K562 (cell line): Measurements from ENCODE around the gene SOS1. TPM values are rescaled to one million over a fixed set of nuclear protein-coding genes. Genes with fewer than 3 reads are reported as not detected.

Experiments used
- BCOR ChIP-seq: fragments of 450-650 bp; IDR thresholded peaks from 2 replicates; pipeline ENCODE4 v1.6.1; 2016
- CHCHD3 ChIP-seq: fragments of 250-450 bp; sonication (Bioruptor Pico); IDR thresholded peaks from 2 replicates; pipeline ENCODE4 v2.1.2; 2022; ENCODE audit warnings: mild to moderate bottlenecking
- EHMT2 ChIP-seq: fragments of 450-650 bp; IDR thresholded peaks from 2 replicates; pipeline ENCODE4 v1.6.1; 2018; ENCODE audit warnings: antibody characterized with exemption
- ETS2 ChIP-seq: IDR thresholded peaks from 2 replicates; pipeline ENCODE4 v1.6.1; 2016; ENCODE audit warnings: borderline replicate concordance, missing genetic modification characterization, mild to moderate bottlenecking, moderate library complexity, missing compliant biosample characterization; ENCODE audit not compliant: poor library complexity, severe bottlenecking
- FOXA3 ChIP-seq, 2 experiments: fragments of 450-650 bp in 1 of 2; sonication (generic) in 1 of 2; formaldehyde crosslinking; IDR thresholded peaks in 1 of 2; conservative IDR thresholded peaks in 1 of 2; 2 replicates each; pipeline versions ENCODE4 v1.4.0 to v1.8.0; 2020 to 2022; ENCODE audit warnings: mild to moderate bottlenecking in 2 of 2, missing genetic modification reagents in 1 of 2
- FOXP1 ChIP-seq: sonication (generic); formaldehyde crosslinking; IDR thresholded peaks from 2 replicates; pipeline ENCODE4 v1.8.0; 2022; ENCODE audit warnings: mild to moderate bottlenecking, missing genetic modification reagents
- GATA2 ChIP-seq: sonication (generic); formaldehyde crosslinking; IDR thresholded peaks from 2 replicates; pipeline ENCODE4 v1.4.0; 2020; ENCODE audit warnings: mild to moderate bottlenecking, missing genetic modification reagents
- KDM5B ChIP-seq: fragments of 200-600 bp; sonication (generic); IDR thresholded peaks from 2 replicates; pipeline ENCODE4 v1.6.1; 2012; ENCODE audit warnings: low read depth, mild to moderate bottlenecking, moderate library complexity, low read length, control low read depth, inconsistent platforms; ENCODE audit not compliant: insufficient replicate concordance
- MBD2 ChIP-seq: sonication (generic); IDR thresholded peaks from 2 replicates; pipeline ENCODE4 v1.6.1; 2016; ENCODE audit warnings: low read depth, borderline replicate concordance
- MXI1 ChIP-seq: IDR thresholded peaks from 2 replicates; pipeline ENCODE4 v1.6.1; 2011; ENCODE audit warnings: low read depth, mild to moderate bottlenecking, improper control_type of control experiment, low read length
- NEUROD1 ChIP-seq: fragments of 150-350 bp; IDR thresholded peaks from 2 replicates; pipeline ENCODE4 v1.6.1; 2014; ENCODE audit warnings: borderline replicate concordance, low read length, low read depth; ENCODE audit not compliant: partially characterized antibody
- NR2C2 ChIP-seq, 2 experiments: fragments of 200-800 bp in 1 of 2; sonication (Bioruptor generic) in 1 of 2; sonication (generic) in 1 of 2; formaldehyde crosslinking in 1 of 2; IDR thresholded peaks; 2 replicates each; pipeline versions ENCODE4 v1.6.1 to v1.8.0; 2016 to 2022; ENCODE audit warnings: mild to moderate bottlenecking in 1 of 2, missing compliant biosample characterization in 1 of 2, missing genetic modification characterization in 1 of 2, missing genetic modification reagents in 1 of 2
- POLR3G ChIP-seq: IDR thresholded peaks from 2 replicates; pipeline ENCODE4 v1.6.1; 2011; ENCODE audit not compliant: insufficient read length, insufficient replicate concordance; ENCODE audit errors: extremely low read depth
- PTBP1 ChIP-seq: fragments of 200-400 bp; formaldehyde crosslinking; IDR thresholded peaks from 2 replicates; pipeline ENCODE4 v1.6.1; 2017; ENCODE audit warnings: low read depth, low read length
- PTTG1 ChIP-seq: fragments of 450-650 bp; IDR thresholded peaks from 2 replicates; pipeline ENCODE4 v1.6.1; 2016; ENCODE audit warnings: low read depth, mild to moderate bottlenecking, missing genetic modification characterization, missing compliant biosample characterization
- TGIF2 ChIP-seq: sonication (generic); formaldehyde crosslinking; IDR thresholded peaks from 2 replicates; pipeline ENCODE4 v1.8.1; 2022; ENCODE audit warnings: mild to moderate bottlenecking, missing genetic modification reagents, moderate library complexity
- YY1 ChIP-seq, 3 experiments: IDR thresholded peaks; 2 replicates each; pipeline ENCODE4 v1.6.1; 2011; ENCODE audit warnings: low read length in 2 of 3, mild to moderate bottlenecking in 2 of 3, moderate library complexity in 2 of 3, borderline replicate concordance in 1 of 3, control low read depth in 1 of 3, low read depth in 1 of 3; ENCODE audit not compliant: insufficient read depth in 3 of 3, insufficient replicate concordance in 2 of 3, control insufficient read depth in 1 of 3, insufficient read length in 1 of 3; ENCODE audit errors: extremely low read depth in 1 of 3
- ZC3H11A ChIP-seq: IDR thresholded peaks from 2 replicates; pipeline ENCODE4 v1.6.1; 2012; ENCODE audit warnings: low read depth, low read length, improper control_type of control experiment
- ZNF143 ChIP-seq: sonication (generic); formaldehyde crosslinking; IDR thresholded peaks from 2 replicates; pipeline ENCODE4 v1.9.0; 2022; ENCODE audit warnings: mild to moderate bottlenecking, missing genetic modification reagents
- ZNF197 ChIP-seq: fragments of 200-800 bp; sonication (Bioruptor generic); IDR thresholded peaks from 2 replicates; pipeline ENCODE4 v1.6.1; 2016; ENCODE audit warnings: low read depth, missing genetic modification characterization, missing compliant biosample characterization
- ZNF507 ChIP-seq: conservative IDR thresholded peaks from 2 replicates; pipeline ENCODE4 v1.6.1; 2017; ENCODE audit warnings: missing genetic modification characterization, missing compliant biosample characterization
- ZNF696 ChIP-seq: fragments of 250-450 bp; sonication (Bioruptor Pico); conservative IDR thresholded peaks from 2 replicates; pipeline ENCODE4 v1.4.0; 2020; ENCODE audit warnings: mild to moderate bottlenecking, moderate library complexity
- polyA plus RNA-seq, 8 experiments: library from polyadenylated mRNA; depleted of rRNA in 4 of 8; stranded (reverse) in 5 of 8; unstranded in 3 of 8; fragments of >200 nt; fragmentation: Nextera tagmentation in 2 of 8; fragmentation: Illumina TruSeq in 1 of 8; extraction: Ambion mirVana in 2 of 8; extraction: Trizol in 1 of 8; gene quantifications; 2 replicates each; pipeline versions ENCODE4 v1.2.1 to v1.2.3, GENCODE V29; 2011 to 2014; ENCODE audit warnings: inconsistent platforms in 1 of 8, missing spikeins in 1 of 8
- total RNA-seq, 7 experiments: library from RNA; depleted of rRNA in 6 of 7; stranded (reverse); fragments of >200 nt in 6 of 7; fragmentation: Illumina TruSeq in 2 of 7; extraction: Trizol in 2 of 7; gene quantifications; 2 replicates each; pipeline versions ENCODE4 v1.2.1 to v1.2.3, GENCODE V29; 2011 to 2021; ENCODE audit warnings: low replicate concordance in 1 of 7
- TF ChIP-seq, protein P1 (sequence below): fragments of 250-450 bp; sonication (Bioruptor Pico); IDR thresholded peaks from 2 replicates; pipeline ENCODE4 v1.5.0; 2020; ENCODE audit warnings: mild to moderate bottlenecking, borderline replicate concordance
- TF ChIP-seq, protein P2 (sequence below): IDR thresholded peaks from 2 replicates; pipeline ENCODE4 v1.6.1; 2014; ENCODE audit warnings: antibody characterized with exemption
- TF ChIP-seq, protein P3 (sequence below): sonication (generic); formaldehyde crosslinking; IDR thresholded peaks from 2 replicates; pipeline ENCODE4 v1.8.0; 2022; ENCODE audit warnings: missing genetic modification reagents, mild to moderate bottlenecking, moderate library complexity, borderline replicate concordance

Gene SOS1
- total and polyA plus RNA-seq, 9 of the 15 experiments (the other 6 are each of a cell fraction or from before 2014, with no cell fraction given) = 2.5 to 27.1 (median 16.3) TPM

DNA sequence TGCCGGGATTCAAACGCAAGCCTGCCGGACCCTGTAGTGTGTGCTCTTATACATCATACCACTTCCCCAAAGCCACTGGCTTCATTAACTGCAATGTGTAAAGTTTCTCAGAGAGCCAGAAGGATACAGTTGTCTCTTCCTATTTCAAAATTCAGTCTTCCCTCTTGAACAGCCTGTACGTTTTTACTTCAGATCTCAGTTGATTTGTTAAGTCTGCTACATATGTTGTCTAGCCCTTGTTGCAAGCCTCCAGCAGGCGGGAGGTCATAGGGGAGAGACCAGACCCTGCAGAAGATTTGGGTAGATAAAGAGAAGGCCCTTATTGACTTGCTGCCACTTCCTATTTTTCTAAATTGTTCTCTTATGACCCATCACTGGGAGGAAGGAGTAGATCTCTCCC, 174.9 kb downstream of the SOS1 start (continued):
- TF ChIP-seq, protein P1, sequence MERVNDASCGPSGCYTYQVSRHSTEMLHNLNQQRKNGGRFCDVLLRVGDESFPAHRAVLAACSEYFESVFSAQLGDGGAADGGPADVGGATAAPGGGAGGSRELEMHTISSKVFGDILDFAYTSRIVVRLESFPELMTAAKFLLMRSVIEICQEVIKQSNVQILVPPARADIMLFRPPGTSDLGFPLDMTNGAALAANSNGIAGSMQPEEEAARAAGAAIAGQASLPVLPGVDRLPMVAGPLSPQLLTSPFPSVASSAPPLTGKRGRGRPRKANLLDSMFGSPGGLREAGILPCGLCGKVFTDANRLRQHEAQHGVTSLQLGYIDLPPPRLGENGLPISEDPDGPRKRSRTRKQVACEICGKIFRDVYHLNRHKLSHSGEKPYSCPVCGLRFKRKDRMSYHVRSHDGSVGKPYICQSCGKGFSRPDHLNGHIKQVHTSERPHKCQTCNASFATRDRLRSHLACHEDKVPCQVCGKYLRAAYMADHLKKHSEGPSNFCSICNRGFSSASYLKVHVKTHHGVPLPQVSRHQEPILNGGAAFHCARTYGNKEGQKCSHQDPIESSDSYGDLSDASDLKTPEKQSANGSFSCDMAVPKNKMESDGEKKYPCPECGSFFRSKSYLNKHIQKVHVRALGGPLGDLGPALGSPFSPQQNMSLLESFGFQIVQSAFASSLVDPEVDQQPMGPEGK (CRISPR knock-in tag) = no peak
- no peak for TF ChIP-seq EHMT2
- TF ChIP-seq NEUROD1 = no peak
- TF ChIP-seq, protein P2, sequence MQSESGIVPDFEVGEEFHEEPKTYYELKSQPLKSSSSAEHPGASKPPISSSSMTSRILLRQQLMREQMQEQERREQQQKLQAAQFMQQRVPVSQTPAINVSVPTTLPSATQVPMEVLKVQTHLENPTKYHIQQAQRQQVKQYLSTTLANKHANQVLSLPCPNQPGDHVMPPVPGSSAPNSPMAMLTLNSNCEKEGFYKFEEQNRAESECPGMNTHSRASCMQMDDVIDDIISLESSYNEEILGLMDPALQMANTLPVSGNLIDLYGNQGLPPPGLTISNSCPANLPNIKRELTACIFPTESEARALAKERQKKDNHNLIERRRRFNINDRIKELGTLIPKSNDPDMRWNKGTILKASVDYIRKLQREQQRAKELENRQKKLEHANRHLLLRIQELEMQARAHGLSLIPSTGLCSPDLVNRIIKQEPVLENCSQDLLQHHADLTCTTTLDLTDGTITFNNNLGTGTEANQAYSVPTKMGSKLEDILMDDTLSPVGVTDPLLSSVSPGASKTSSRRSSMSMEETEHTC = no peak
- peak in 1 of 2 experiments; percentile 80; a peak in 2 of 4 replicates for TF ChIP-seq FOXA3 (CRISPR knock-in tag; conservative IDR thresholded peaks at IDR 0.05 in 1 of 2, IDR thresholded peaks at IDR 0.05 in 1 of 2)
- no peak for TF ChIP-seq PTBP1
- no peak for TF ChIP-seq FOXP1 (CRISPR knock-in tag)
- no peak for TF ChIP-seq YY1 (IDR thresholded peaks at IDR 0.05; ENCODE audit: borderline replicate concordance in 1 of 3, control insufficient read depth in 1 of 3, extremely low read depth in 1 of 3, insufficient read depth in 3 of 3, insufficient read length in 1 of 3, insufficient replicate concordance in 2 of 3, low read depth in 1 of 3, low read length in 2 of 3)
- no peak for TF ChIP-seq ZNF143
- TF ChIP-seq ZNF197 (CRISPR knock-in tag) = no peak
- TF ChIP-seq ZNF696 (CRISPR knock-in tag) = no peak
- TF ChIP-seq BCOR = no peak
- no peak for TF ChIP-seq ZNF507 (tag)
- TF ChIP-seq PTTG1 = no peak
- TF ChIP-seq MXI1 = no peak
- TF ChIP-seq MBD2 = no peak
- TF ChIP-seq TGIF2 (CRISPR knock-in tag) = no peak
- no peak for TF ChIP-seq CHCHD3 (CRISPR knock-in tag)
- TF ChIP-seq ETS2 (tag) = no peak
- TF ChIP-seq ZC3H11A = no peak
- TF ChIP-seq, protein P3, sequence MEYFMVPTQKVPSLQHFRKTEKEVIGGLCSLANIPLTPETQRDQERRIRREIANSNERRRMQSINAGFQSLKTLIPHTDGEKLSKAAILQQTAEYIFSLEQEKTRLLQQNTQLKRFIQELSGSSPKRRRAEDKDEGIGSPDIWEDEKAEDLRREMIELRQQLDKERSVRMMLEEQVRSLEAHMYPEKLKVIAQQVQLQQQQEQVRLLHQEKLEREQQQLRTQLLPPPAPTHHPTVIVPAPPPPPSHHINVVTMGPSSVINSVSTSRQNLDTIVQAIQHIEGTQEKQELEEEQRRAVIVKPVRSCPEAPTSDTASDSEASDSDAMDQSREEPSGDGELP = no peak
- no peak for TF ChIP-seq NR2C2 (CRISPR knock-in tag; IDR thresholded peaks at IDR 0.05)
- TF ChIP-seq NR2C2 (tag; IDR thresholded peaks at IDR 0.05) = peak; percentile 56; the same call in 1 of the 2 replicates
- no peak for TF ChIP-seq KDM5B
- no peak for TF ChIP-seq POLR3G
- TF ChIP-seq GATA2 = peak; percentile 91
